HCEC 1CT (cell line): Measurements from ENCODE around the gene PAK5.

Experiments used
- DNase-seq: peaks from one replicate; pipeline ENCODE4 v3.0.0-alpha.2; 2017

Gene PAK5

GRCh38 chr20:9775176-9775575, 63.7 kb downstream of the PAK5 start:
- no peak for DNase-seq

GRCh38 chr20:9769954-9770353, 68.9 kb downstream of the PAK5 start:
- DNase-seq, result no peak

DNA sequence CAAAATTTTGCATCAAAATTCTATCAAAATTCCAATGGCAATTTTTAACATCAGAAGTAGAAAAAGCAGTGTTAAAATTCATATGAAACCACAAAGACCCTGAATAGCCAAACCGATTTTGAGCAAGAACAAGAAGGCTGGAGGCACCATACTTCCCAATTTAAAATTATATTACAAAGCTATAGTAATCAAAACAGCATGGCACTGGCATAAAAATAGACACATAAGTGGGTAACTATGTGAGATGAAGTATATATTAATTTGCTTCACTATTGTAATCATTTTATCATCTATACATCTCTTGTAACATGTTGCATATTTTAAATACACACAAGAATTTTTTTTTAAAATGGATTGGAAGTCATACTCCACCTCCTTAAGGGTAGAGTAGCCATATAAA, 77.4 kb downstream of the PAK5 start:
- DNase-seq, result no peak

GRCh38 chr20:9759392-9759791, 79.5 kb downstream of the PAK5 start:
- no peak for DNase-seq

- DNase-seq, result no peak
Measured at GRCh38 chr20:9758752-9759151, 80.1 kb downstream of the PAK5 start.

- no peak for DNase-seq
Measured at GRCh38 chr20:9756660-9757059, 82.2 kb downstream of the PAK5 start.

GRCh38 chr20:9755301-9755700, 83.6 kb downstream of the PAK5 start:
- no peak for DNase-seq

- DNase-seq, result no peak
Measured at GRCh38 chr20:9744551-9744950, 94.3 kb downstream of the PAK5 start.

GRCh38 chr20:9743871-9744270, 95.0 kb downstream of the PAK5 start:
- no peak for DNase-seq

- DNase-seq, result no peak
Measured at GRCh38 chr20:9742821-9743220, 96.1 kb downstream of the PAK5 start.

GRCh38 chr20:9741996-9742395, 96.9 kb downstream of the PAK5 start:
- DNase-seq, result no peak

- DNase-seq, result no peak
Measured at GRCh38 chr20:9740486-9740885, 98.4 kb downstream of the PAK5 start.

DNA sequence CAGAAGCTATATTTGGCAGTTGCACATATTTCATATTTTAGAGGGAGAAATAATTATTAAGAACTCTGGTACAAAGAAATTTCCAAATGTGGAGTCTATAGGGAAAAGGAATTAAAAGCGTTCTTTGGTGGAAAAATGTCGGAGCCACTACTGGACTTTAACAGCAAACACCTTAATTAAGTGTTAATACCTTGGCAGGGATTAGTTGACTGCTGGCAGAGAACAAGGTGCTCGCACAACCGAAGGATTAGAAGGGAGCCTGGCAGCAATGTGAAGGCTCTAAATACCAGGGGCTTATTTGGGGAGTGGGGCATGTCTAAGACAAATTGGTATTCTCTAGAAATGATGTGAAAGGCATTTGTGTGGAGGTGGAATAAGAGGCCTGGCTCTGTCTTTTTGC, 98.9 kb downstream of the PAK5 start:
- no peak for DNase-seq

DNA sequence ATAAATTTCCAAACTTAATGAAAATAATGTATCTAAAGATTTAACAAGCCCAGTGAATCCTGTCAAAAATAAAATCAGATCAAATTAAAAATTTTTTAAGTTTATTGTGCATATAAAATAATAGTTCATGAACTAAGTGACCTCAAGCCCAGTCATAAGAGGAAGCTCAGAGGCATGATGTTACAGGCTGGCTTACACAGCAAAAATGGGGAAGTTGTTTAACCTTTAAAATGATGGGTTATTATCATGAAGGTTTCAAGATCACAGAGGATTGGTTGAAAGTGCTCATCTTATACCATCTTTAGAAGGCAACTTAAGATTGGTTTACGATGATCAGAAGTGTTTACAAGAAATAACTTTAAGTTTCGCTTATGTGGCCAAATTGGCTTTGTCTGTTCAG, 102.5 kb downstream of the PAK5 start:
- DNase-seq, result no peak

GRCh38 chr20:9723501-9724202, 115.2 kb downstream of the PAK5 start:
- DNase-seq, result no peak

GRCh38 chr20:9711872-9712271, 127.0 kb downstream of the PAK5 start:
- DNase-seq, result no peak

GRCh38 chr20:9710685-9711084, 128.2 kb downstream of the PAK5 start:
- DNase-seq, result no peak

DNA sequence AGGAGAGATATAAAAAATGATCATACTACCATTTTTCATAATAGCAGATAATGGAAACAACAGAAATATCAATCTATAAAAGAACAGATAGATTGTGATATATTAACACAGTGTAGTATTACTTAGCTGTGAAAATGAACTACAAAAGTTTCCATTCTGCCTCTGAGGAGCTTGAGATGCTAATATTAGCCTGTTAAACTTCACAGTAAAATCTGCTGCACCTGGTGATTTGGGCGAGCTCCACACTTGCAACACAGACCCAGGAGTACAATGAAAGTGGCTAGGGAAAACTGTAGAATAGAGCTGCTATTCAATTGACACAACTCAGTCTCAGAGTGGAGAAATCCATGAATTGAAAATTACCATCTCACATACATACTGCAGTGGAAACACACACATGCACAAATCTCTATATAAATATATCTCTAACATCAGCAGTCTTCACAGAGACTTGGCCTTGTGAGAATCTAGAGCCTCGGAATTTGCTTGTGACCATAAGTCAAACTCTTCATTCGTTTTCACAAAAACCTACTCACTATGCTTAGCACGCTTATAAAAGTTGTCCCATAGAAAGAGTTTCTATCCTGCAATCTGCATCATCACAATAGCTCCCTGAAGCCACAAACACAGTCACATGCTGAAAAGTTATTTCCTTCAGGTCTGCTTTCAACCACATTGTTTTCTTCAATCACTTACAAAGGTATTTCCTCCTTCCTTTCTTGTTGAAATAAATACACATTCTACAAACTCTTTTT, 133.0 kb downstream of the PAK5 start:
- DNase-seq, result no peak

- DNase-seq, result no peak
Measured at GRCh38 chr20:9699181-9699580, 139.7 kb downstream of the PAK5 start.

DNA sequence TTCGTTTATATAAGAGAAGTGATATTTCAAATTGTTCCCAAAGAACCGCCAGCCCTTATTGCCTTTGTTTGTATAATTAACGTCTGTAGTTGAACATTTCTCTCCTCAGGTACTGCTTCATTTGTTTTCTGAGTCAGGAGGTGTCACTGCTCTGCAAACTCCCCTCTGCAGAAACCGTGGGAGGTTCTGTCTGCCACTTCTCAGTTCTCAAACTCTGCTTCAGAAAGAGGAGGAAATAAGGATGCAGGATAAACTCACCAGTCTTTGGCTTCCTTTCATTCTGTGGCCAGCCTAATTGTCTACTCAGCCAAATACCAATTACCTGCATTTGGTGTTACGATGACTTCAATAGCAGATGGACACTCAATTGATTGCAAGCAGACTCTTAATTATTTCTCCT, 149.8 kb downstream of the PAK5 start:
- DNase-seq, result no peak

- DNase-seq, result no peak
Measured at GRCh38 chr20:9686866-9687265, 152.0 kb downstream of the PAK5 start.

GRCh38 chr20:9686455-9686854, 152.4 kb downstream of the PAK5 start:
- DNase-seq, result no peak

DNA sequence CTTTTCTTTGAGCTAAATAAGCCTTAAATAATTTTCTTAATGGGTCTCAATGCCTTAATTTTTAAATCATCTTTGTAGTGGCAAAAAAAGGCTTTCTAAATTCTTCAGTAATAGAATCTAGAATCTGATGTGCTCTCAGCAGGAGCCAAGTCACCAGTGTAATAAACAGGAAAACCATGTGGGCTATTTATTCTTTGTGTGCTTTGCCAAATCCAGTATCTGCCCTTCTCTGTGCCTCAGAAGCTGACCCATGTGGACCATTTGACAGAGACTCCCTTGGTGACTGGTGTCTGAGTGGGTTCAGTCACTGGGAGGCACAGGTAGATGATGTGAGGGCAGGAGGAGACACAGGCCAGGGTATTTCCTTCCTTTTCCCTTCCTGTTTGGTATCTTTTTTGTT, 152.9 kb downstream of the PAK5 start:
- DNase-seq, result no peak

DNA sequence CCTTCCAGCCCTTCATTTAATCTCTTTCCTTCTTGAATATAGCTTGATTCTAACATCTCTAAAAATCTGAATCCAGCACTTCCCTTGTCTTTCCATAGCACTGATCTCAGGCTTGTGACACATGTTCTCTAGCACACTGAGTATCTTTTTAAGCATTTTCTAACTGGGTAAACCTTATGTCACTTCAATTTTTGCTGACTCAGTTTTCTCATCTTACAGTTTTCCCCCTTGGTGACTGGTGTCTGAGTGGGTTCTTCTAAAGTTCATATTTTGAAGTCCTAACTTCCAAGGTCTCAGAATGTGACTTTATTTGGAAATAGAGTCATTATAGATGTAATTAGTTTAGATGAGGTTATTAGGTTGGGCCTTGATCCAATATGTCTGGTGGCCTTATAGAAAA, 153.9 kb downstream of the PAK5 start:
- DNase-seq, result no peak

GRCh38 chr20:9677100-9677623, 161.7 kb downstream of the PAK5 start:
- no peak for DNase-seq
